Anterior cingulate cortex (tissue), 58 donors: ENCODE data around the gene PCDHGB6.
A peak's percentile ranks its signal among the peaks of the same experiment; 100 is the strongest.
"Not testable (repeated sequence)": the region's sequence is repeated elsewhere in the genome, so short reads cannot be mapped to it uniquely, and the experiment has no call there.

Experiments
- DNase-seq, 58 donors: peaks; one replicate each; lab custom pipeline; 2025; lab: John Stamatoyannopoulos, UW

The PCDHGB6 gene

DNA sequence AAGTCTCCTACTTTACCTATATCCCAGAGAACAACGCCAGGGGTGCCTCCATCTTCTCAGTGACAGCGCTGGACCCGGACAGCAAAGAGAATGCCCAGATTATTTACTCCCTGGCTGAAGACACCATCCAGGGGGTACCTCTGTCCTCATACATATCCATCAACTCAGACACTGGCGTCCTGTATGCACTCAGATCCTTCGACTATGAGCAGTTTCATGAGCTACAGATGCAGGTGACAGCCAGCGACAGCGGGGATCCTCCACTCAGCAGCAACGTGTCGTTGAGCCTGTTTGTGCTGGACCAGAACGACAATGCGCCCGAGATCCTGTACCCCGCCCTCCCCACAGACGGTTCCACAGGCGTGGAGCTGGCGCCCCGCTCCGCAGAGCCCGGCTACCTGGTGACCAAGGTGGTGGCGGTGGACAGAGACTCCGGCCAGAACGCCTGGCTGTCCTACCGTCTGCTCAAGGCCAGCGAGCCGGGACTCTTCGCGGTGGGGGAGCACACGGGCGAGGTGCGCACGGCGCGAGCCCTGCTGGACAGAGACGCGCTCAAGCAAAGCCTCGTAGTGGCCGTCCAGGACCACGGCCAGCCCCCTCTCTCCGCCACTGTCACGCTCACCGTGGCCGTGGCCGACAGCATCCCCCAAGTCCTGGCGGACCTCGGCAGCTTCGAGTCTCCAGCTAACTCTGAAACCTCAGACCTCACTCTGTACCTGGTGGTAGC is 6.9 kb downstream of the PCDHGB6 start:
- DNase-seq: not testable (repeated sequence)

DNA sequence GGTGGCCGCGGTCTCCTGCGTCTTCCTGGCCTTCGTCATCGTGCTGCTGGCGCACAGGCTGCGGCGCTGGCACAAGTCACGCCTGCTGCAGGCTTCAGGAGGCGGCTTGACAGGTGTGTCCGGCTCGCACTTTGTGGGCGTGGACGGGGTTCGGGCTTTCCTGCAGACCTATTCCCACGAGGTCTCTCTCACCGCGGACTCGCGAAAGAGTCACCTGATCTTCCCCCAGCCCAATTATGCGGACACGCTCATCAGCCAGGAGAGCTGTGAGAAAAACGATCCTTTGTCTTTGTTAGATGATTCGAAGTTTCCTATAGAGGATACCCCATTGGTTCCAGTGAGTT is 7.4 kb downstream of the PCDHGB6 start:
- not testable (repeated sequence) for DNase-seq

DNA sequence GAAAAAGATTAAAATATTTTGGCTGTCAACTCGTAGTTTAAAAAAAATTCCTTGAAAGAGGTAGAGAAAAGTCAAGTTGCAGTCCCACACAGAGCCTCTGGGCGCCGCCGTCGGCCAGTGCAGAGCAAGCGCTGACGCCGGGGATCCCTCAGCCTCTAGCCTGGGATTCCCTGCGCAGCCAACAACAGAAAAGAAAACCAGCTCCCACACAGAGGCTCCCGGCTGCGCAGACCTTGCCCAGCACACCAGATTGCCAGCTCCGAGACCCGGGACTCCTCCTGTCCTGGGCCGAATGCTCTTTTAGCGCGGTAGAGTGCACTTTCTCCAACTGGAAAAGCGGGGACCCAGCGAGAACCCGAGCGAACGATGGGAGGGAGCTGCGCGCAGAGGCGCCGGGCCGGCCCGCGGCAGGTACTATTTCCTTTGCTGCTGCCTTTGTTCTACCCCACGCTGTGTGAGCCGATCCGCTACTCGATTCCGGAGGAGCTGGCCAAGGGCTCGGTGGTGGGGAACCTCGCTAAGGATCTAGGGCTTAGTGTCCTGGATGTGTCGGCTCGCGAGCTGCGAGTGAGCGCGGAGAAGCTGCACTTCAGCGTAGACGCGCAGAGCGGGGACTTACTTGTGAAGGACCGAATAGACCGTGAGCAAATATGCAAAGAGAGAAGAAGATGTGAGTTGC is 9.8 kb downstream of the PCDHGB6 start, which contains the start of gene PCDHGB7:
Gene PCDHGB7, plus strand, starts transcription at position 184 of the 679 bp plus-strand sequence. Its CDS starts 183 bp downstream, at position 367.
- DNase-seq: peak in 14 of 58 donors; percentile 7 to 35 (median 22)

DNA sequence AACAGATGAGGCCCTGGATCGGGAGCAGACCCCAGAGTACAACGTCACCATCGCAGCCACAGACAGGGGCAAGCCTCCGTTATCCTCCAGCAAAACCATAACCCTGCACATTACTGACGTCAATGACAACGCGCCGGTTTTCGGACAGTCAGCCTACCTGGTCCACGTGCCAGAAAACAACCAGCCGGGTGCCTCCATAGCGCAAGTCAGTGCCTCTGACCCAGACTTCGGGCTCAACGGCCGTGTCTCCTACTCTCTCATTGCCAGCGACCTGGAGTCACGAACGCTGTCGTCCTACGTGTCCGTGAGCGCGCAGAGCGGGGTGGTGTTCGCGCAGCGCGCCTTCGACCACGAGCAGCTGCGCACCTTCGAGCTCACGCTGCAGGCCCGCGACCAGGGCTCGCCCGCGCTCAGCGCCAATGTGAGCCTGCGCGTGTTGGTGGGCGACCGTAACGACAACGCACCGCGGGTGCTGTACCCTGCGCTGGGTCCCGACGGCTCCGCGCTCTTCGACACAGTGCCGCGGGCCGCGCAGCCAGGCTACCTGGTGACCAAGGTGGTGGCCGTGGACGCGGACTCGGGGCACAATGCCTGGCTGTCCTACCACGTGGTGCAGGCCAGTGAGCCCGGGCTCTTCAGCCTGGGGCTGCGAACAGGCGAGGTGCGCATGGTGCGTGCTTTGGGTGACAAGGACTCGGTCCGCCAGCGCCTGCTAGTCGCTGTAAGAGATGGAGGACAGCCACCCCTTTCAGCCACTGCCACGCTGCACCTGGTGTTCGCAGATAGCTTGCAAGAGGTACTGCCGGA is 11.5 kb downstream of the PCDHGB6 start:
- DNase-seq: no peak

DNA sequence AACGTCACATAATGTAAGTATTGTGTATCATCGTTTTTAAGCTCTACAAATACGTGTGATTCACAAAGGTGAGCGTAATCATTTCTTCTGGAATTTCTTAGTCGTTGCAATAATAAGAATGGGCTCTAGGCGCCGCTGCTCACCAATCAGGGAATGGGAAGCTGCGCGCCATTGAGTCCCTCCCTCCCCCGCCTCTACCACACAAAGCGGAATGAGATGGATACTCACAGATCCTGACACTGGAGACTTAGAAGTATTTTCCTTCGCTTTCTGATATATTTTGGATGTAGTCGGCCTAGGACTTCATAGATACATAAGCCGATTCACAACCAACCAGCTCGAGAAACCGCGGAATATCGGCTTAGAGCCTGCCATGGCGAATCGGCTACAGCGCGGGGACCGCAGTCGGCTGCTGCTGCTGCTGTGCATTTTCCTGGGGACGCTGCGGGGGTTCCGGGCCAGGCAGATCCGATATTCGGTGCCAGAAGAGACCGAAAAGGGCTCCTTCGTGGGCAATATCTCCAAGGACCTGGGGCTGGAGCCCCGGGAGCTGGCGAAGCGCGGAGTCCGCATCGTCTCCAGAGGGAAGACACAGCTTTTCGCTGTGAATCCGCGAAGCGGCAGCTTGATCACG is 13.2 kb downstream of the PCDHGB6 start, which contains the start of gene PCDHGA11:
Gene PCDHGA11, plus strand, starts transcription at position 197 of the 634 bp plus-strand sequence. Its CDS starts 177 bp downstream, at position 374.
- DNase-seq: no peak

DNA sequence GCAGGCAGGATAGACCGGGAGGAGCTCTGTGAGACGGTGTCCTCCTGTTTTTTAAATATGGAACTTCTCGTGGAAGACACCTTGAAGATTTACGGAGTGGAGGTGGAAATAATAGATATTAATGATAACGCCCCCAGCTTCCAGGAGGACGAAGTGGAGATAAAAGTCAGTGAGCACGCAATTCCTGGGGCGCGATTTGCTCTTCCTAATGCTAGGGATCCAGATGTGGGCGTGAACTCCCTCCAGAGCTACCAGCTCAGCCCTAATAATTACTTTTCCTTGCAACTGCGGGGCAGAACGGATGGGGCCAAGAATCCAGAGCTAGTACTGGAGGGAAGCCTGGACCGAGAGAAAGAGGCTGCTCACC is 13.7 kb downstream of the PCDHGB6 start:
- DNase-seq: no peak

DNA sequence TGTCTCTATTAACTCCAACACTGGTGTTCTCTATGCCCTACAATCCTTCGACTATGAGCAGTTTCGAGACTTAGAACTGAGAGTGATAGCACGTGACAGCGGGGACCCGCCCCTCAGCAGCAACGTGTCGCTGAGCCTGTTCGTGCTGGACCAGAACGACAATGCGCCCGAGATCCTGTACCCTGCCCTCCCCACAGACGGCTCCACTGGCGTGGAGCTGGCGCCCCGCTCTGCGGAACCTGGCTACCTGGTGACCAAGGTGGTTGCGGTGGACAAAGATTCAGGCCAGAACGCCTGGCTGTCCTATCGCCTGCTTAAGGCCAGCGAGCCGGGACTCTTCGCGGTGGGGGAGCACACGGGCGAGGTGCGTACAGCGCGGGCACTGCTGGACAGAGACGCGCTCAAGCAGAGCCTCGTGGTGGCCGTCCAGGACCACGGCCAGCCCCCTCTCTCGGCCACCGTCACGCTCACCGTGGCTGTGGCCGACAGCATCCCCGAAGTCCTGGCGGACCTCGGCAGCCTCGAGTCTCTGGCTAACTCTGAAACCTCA is 15.0 kb downstream of the PCDHGB6 start:
- no peak for DNase-seq

DNA sequence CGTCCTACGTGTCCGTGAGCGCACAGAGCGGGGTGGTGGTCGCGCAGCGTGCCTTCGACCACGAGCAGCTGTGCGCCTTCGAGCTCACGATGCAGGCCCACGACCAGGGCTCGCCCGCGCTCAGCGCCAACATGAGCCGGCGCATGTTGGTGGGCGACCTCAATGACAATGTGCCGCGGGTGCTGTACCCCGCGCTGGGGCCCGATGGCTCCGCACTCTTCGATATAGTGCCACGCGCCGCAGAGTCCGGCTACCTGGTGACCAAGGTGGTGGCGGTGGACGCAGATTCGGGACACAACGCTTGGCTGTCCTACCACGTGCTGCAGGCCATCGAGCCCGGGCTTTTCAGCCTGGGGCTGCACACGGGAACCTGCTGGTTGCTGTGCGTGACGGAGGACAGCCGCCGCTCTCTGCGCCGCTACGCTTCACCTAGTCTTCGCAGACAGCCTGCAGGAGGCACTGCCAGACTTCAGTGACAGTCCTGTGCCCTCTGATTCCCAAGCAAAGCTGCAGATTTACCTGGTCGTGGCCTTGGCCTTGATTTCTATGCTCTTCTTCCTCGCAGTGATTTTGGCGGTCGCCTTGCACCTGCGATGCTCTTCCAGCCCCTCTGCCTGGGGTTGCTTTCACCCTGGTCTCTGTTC is 20.1 kb downstream of the PCDHGB6 start:
- DNase-seq: no peak

DNA sequence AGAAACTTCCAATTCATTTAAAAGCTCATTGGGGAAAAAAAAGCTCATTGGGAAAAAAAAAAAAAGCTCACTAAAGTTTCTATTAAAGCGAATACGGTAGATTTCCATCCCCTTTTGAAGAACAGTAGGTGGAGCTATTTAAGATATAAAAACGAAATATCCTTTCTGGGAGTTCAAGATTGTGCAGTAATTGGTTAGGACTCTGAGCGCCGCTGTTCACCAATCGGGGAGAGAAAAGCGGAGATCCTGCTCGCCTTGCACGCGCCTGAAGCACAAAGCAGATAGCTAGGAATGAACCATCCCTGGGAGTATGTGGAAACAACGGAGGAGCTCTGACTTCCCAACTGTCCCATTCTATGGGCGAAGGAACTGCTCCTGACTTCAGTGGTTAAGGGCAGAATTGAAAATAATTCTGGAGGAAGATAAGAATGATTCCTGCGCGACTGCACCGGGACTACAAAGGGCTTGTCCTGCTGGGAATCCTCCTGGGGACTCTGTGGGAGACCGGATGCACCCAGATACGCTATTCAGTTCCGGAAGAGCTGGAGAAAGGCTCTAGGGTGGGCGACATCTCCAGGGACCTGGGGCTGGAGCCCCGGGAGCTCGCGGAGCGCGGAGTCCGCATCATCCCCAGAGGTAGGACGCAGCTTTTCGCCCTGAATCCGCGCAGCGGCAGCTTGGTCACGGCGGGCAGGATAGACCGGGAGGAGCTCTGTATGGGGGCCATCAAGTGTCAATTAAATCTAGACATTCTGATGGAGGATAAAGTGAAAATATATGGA is 22.7 kb downstream of the PCDHGB6 start, which contains the start of gene PCDHGA12:
Gene PCDHGA12, plus strand, starts transcription at position 176 of the 782 bp plus-strand sequence. Its CDS starts 253 bp downstream, at position 429.
- DNase-seq: peak in 3 of 58 donors; percentile 6 to 22 (median 20)

DNA sequence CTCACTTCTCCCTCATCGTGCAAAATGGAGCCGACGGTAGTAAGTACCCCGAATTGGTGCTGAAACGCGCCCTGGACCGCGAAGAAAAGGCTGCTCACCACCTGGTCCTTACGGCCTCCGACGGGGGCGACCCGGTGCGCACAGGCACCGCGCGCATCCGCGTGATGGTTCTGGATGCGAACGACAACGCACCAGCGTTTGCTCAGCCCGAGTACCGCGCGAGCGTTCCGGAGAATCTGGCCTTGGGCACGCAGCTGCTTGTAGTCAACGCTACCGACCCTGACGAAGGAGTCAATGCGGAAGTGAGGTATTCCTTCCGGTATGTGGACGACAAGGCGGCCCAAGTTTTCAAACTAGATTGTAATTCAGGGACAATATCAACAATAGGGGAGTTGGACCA is 23.5 kb downstream of the PCDHGB6 start:
- DNase-seq: no peak

DNA sequence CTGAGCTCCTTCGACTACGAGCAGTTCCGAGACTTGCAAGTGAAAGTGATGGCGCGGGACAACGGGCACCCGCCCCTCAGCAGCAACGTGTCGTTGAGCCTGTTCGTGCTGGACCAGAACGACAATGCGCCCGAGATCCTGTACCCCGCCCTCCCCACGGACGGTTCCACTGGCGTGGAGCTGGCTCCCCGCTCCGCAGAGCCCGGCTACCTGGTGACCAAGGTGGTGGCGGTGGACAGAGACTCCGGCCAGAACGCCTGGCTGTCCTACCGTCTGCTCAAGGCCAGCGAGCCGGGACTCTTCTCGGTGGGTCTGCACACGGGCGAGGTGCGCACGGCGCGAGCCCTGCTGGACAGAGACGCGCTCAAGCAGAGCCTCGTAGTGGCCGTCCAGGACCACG is 24.5 kb downstream of the PCDHGB6 start:
- not testable (repeated sequence) for DNase-seq

DNA sequence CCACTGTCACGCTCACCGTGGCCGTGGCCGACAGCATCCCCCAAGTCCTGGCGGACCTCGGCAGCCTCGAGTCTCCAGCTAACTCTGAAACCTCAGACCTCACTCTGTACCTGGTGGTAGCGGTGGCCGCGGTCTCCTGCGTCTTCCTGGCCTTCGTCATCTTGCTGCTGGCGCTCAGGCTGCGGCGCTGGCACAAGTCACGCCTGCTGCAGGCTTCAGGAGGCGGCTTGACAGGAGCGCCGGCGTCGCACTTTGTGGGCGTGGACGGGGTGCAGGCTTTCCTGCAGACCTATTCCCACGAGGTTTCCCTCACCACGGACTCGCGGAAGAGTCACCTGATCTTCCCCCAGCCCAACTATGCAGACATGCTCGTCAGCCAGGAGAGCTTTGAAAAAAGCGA is 24.9 kb downstream of the PCDHGB6 start:
- DNase-seq: not testable (repeated sequence)

DNA sequence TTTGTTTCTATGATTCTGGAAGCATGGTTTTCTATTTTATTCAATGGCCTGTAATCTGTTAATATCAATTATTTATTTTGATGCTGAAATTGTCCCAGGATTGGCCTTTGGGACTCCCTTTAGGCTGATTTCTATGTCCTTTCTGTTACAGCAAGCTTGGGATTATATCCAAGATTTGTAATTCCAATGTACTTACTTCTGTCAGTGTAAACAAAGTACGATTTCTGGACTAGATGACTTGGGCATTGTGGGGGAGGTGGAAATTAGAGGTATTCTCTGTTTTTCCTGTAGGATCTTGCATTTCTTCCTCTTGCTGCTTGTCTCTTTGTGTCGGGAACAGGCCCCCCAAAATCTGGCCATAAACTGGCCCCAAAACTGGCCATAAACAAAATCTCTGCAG is 26.2 kb downstream of the PCDHGB6 start:
- no peak for DNase-seq

DNA sequence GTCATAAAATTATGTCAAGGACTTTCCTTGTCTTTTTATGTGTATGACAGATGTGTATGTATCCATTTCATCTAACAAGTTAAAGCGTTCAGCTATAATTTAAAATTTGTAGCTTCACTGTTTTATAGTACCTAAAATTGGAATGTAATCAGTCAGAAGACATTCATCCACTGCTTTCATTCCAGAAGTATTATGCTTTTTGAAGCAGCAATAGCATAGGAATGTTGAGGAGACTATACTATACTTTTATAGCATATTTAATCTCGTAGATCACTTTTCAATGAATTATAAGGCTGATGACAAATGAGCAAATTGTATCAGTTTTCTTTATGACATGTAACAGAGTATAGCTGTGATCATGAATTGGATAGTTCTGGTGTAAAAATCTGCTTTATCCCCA is 29.4 kb downstream of the PCDHGB6 start:
- DNase-seq: no peak

DNA sequence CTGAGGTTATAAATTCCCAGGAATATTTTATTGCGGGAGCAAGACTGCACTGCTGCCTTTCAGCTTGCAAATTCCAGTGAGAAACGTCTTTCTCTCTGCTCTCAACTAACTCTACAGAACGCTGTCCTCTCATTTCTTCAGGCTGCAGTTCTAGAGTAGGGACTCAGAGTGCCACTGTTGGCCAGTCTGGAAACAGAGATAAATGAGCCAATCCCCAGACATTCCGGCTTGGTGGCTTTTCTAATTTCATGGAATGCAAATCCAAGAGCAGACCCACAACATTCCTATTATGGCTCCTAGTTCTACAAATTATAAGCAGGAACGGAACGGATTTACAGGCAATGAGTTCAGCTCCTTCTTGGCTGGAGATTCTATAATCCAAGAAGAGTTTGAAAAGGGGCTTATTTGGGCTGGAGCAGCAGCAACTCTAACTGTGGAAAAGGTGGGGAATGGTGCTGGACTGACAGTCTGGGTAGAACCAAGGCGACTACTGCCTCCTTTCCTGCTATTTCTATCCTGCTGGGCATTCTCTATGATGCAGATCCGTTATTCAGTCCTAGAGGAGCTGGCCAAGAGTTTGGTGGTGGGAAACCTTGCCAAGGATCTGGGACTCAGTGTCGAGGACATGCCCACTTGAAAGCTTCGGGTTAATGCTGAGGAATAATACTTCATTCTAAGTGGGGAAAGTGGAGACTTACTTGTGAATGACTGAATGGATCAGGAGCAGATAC is 31.8 kb downstream of the PCDHGB6 start:
- no peak for DNase-seq

DNA sequence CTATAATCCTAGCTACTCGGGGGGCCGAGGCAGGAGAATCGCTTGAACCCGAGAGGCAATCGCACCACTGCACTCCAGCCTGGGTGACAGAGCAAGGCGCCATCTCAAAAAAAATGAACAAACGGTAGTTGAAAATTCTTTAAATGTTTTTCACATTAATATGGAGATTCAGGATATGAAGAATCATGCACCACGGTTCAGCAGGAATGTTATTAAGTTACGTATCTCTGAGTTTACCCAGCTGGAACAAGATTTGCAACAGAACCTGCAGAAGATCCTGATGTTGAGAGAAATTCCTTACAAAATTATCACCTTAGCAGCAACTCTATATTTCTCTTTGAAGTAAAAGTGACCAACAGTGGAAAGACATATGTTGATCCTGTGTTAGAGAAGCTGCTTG is 32.5 kb downstream of the PCDHGB6 start:
- DNase-seq: no peak

DNA sequence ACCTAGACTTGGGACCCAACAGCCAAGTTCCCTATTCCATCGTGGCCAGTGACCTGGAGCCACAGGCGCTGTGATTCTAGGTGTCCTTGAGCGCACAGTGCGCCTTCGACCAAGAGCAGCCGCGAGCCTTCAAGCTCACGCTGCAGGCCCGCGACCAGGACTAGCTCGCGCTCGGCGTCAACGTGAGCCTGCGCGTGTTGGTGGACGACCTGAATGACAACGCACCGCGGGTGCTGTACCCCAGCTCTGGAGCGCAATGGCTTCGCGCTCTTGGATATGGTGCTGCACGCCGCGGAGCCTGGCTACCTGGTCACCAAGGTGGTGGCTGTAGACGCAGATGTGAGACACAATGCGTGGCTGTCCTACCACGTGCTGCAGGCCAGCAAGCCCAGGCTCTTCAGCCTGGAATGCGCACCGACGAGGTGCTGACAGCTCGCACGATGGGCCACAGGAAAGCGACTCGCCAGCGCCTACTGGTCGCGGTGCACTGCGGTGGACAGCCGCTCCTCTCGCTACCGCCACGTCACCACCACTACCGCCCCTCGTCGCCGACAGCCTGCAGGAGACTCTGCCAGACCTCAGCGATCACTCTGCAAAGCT is 33.9 kb downstream of the PCDHGB6 start:
- DNase-seq: no peak
